SK-N-SH treated with all-trans-retinoic acid at 6 μM for 48 hours (cell line): ENCODE data around the gene CLSTN2.

Experiments used
- ARNTL ChIP-seq: fragments of 450-650 bp; formaldehyde crosslinking; IDR thresholded peaks from 2 replicates; pipeline ENCODE4 v1.5.0; 2020; ENCODE audit warnings: low read depth, mild to moderate bottlenecking, moderate library complexity, borderline replicate concordance
- CREB5 ChIP-seq: fragments of 250-450 bp; sonication (Bioruptor Pico); IDR thresholded peaks from 2 replicates; pipeline ENCODE4 v1.5.1; 2020; ENCODE audit warnings: low read depth, mild to moderate bottlenecking, moderate library complexity
- CSRNP3 ChIP-seq: fragments of 250-450 bp; sonication (Bioruptor Pico); IDR thresholded peaks from 2 replicates; pipeline ENCODE4 v1.5.1; 2021; ENCODE audit warnings: mild to moderate bottlenecking, moderate library complexity
- ISL1 ChIP-seq: fragments of 250-450 bp; sonication (Bioruptor Pico); IDR thresholded peaks from 2 replicates; pipeline ENCODE4 v2.1.2; 2022; ENCODE audit warnings: mild to moderate bottlenecking, moderate library complexity
- PATZ1 ChIP-seq: fragments of 250-450 bp; sonication (Bioruptor Pico); IDR thresholded peaks from 2 replicates; pipeline ENCODE4 v1.8.0; 2020; ENCODE audit warnings: mild to moderate bottlenecking, moderate library complexity, borderline replicate concordance
- POU6F1 ChIP-seq: fragments of 250-450 bp; sonication (Bioruptor Pico); IDR thresholded peaks from 2 replicates; pipeline ENCODE4 v1.8.0; 2021; ENCODE audit warnings: low read depth, mild to moderate bottlenecking, moderate library complexity, borderline replicate concordance
- PPARA ChIP-seq: fragments of 250-450 bp; sonication (Bioruptor Pico); IDR thresholded peaks from 2 replicates; pipeline ENCODE4 v1.5.0; 2020; ENCODE audit warnings: mild to moderate bottlenecking, borderline replicate concordance
- RARB ChIP-seq: fragments of 250-450 bp; sonication (Bioruptor Pico); IDR thresholded peaks from 2 replicates; pipeline ENCODE4 v1.8.0; 2021; ENCODE audit warnings: mild to moderate bottlenecking, moderate library complexity
- TOX ChIP-seq: fragments of 250-450 bp; sonication (Bioruptor Pico); IDR thresholded peaks from 2 replicates; pipeline ENCODE4 v1.8.0; 2021; ENCODE audit warnings: mild to moderate bottlenecking, moderate library complexity, borderline replicate concordance
- TSHZ2 ChIP-seq: fragments of 250-450 bp; sonication (Bioruptor Pico); IDR thresholded peaks from 2 replicates; pipeline ENCODE4 v1.5.0; 2020; ENCODE audit warnings: mild to moderate bottlenecking, moderate library complexity
- ZC3H10 ChIP-seq: fragments of 250-450 bp; sonication (Bioruptor Pico); IDR thresholded peaks from 2 replicates; pipeline ENCODE4 v1.5.1; 2021; ENCODE audit warnings: mild to moderate bottlenecking, moderate library complexity
- ZFP3 ChIP-seq: fragments of 250-450 bp; sonication (Bioruptor Pico); IDR thresholded peaks from 2 replicates; pipeline ENCODE4 v1.5.0; 2020; ENCODE audit warnings: mild to moderate bottlenecking, moderate library complexity
- ZFP30 ChIP-seq: fragments of 450-650 bp; formaldehyde crosslinking; IDR thresholded peaks from 2 replicates; pipeline ENCODE4 v1.5.0; 2022; ENCODE audit warnings: mild to moderate bottlenecking, moderate library complexity
- ZNF8 ChIP-seq: fragments of 450-650 bp; formaldehyde crosslinking; IDR thresholded peaks from 2 replicates; pipeline ENCODE4 v1.5.0; 2020; ENCODE audit warnings: mild to moderate bottlenecking, moderate library complexity

- TF ChIP-seq ARNTL (CRISPR knock-in tag) (no peak), ZFP3 (CRISPR knock-in tag) (no peak), ISL1 (CRISPR knock-in tag) (no peak), PATZ1 (CRISPR knock-in tag) (no peak), ZC3H10 (CRISPR knock-in tag) (no peak), PPARA (CRISPR knock-in tag) (no peak), CSRNP3 (no peak), ZNF8 (CRISPR knock-in tag) (no peak), POU6F1 (CRISPR knock-in tag) (no peak), CREB5 (CRISPR knock-in tag) (no peak), ZFP30 (CRISPR knock-in tag) (no peak), RARB (CRISPR knock-in tag) (no peak), TOX (no peak), TSHZ2 (CRISPR knock-in tag) (no peak)
These were observed 41.6 kb upstream of the CLSTN2 start for GRCh38 chr3:139893267-139893962.
